ENCODE data around the gene LMAN2L.
"Not testable (repeated sequence)": the region's sequence is repeated elsewhere in the genome, so short reads cannot be mapped to it uniquely, and the experiment has no call there.

LMAN2L gene

GRCh38 chr2:96681540-96681939 lies 58.3 kb downstream of the LMAN2L start:
- Histone ChIP-seq H3K4me3 (ENCODE audit: low read depth in 1 of 2, low read length in 1 of 2) (no peak overlapping the region), H3K4me1 (ENCODE audit: control insufficient read depth in 1 of 2, insufficient read depth in 1 of 2, low read depth in 1 of 2, low read length in 1 of 2) (no peaks in the 10 kb centered on the region), H3K27me3 (no peaks in the 10 kb centered on the region), H3K27ac (no peak overlapping the region), H3K9me3 (no peaks in the 10 kb centered on the region), H3K36me3 (no peaks in the 10 kb centered on the region)
- TF ChIP-seq, protein P1, sequence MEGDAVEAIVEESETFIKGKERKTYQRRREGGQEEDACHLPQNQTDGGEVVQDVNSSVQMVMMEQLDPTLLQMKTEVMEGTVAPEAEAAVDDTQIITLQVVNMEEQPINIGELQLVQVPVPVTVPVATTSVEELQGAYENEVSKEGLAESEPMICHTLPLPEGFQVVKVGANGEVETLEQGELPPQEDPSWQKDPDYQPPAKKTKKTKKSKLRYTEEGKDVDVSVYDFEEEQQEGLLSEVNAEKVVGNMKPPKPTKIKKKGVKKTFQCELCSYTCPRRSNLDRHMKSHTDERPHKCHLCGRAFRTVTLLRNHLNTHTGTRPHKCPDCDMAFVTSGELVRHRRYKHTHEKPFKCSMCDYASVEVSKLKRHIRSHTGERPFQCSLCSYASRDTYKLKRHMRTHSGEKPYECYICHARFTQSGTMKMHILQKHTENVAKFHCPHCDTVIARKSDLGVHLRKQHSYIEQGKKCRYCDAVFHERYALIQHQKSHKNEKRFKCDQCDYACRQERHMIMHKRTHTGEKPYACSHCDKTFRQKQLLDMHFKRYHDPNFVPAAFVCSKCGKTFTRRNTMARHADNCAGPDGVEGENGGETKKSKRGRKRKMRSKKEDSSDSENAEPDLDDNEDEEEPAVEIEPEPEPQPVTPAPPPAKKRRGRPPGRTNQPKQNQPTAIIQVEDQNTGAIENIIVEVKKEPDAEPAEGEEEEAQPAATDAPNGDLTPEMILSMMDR (IDR thresholded peaks at IDR 0.05): no peak

DNA sequence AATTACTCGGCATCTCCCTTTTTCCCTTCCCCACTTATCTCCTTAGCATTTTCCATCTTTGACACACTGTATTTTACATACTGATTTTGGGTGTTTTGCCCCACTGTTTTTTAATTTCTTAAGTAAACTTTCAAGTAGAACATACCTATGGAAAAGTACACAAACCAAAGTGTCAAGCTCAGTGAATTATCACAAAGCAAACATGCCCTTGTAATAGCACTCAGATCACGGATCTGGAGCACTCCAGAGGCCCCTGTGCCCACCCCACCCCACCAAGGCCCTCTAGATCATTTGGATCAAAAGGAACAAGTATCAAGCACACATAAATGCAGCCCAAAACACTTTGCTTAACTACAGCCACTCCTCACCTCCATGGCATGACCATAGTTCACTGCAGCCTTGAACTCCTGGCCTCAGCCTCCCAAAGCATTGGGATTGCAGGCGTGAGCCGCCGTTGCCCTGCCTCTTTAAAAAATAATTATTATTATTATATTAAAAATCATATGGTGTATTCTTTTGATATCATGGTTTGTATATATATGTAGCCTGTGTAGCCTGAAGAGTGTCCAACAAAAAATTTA lies 59.2 kb downstream of the LMAN2L start:
- Histone ChIP-seq H3K27me3 (no peaks in the 10 kb centered on the region), H3K27ac (no peak overlapping the region), H3K4me3 (ENCODE audit: low read depth in 1 of 2, low read length in 1 of 2) (no peak overlapping the region), H3K36me3 (no peaks in the 10 kb centered on the region), H3K9me3 (no peaks in the 10 kb centered on the region), H3K4me1 (ENCODE audit: control insufficient read depth in 1 of 2, insufficient read depth in 1 of 2, low read depth in 1 of 2, low read length in 1 of 2) (no peaks in the 10 kb centered on the region)
- TF ChIP-seq, protein P1 (IDR thresholded peaks at IDR 0.05): no peak

DNA sequence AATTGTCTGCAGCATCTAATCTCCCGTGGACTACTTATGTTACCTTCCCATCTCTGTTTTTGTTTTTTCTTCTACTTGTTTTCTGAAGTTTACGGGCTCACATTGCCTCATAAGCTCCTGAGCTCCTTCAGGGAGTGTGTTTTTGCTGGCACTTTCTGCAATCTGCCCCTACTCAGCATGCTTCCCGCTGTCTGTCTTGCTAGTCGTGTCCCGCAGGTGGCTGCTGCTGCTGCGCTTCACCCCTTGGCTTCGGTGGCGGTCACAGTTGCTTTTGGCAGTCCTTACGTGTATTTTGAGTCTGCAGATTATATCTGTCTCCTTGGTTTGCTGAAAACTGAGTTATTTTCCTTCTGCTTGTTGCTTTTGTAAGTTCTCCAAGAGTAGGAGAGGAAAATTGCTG lies 60.0 kb downstream of the LMAN2L start:
- TF ChIP-seq, protein P1 (IDR thresholded peaks at IDR 0.05): no peak
- H3K27ac ChIP-seq: no peak overlapping the region
- no peaks in the 10 kb centered on the region for H3K9me3 ChIP-seq
- H3K27me3 ChIP-seq: no peaks in the 10 kb centered on the region
- H3K36me3 ChIP-seq: no peaks in the 10 kb centered on the region
- no peak overlapping the region for H3K4me3 ChIP-seq (ENCODE audit: low read depth in 1 of 2, low read length in 1 of 2)
- H3K4me1 ChIP-seq (ENCODE audit: control insufficient read depth in 1 of 2, insufficient read depth in 1 of 2, low read depth in 1 of 2, low read length in 1 of 2): no peaks in the 10 kb centered on the region

- TF ChIP-seq, protein P1 (IDR thresholded peaks at IDR 0.05): no peak
- H3K27ac ChIP-seq: no peak overlapping the region
- H3K4me1 ChIP-seq (ENCODE audit: control insufficient read depth in 1 of 2, insufficient read depth in 1 of 2, low read depth in 1 of 2, low read length in 1 of 2): peaks cover 9 to 16% of the 10 kb centered on the region in 2 experiments
- H3K27me3 ChIP-seq: no peaks in the 10 kb centered on the region
- no peaks in the 10 kb centered on the region for H3K9me3 ChIP-seq
- H3K4me3 ChIP-seq (ENCODE audit: low read depth in 1 of 2, low read length in 1 of 2): no peak overlapping the region
- no peaks in the 10 kb centered on the region for H3K36me3 ChIP-seq
Measured at GRCh38 chr2:96669539-96670215, 70.2 kb downstream of the LMAN2L start.

DNA sequence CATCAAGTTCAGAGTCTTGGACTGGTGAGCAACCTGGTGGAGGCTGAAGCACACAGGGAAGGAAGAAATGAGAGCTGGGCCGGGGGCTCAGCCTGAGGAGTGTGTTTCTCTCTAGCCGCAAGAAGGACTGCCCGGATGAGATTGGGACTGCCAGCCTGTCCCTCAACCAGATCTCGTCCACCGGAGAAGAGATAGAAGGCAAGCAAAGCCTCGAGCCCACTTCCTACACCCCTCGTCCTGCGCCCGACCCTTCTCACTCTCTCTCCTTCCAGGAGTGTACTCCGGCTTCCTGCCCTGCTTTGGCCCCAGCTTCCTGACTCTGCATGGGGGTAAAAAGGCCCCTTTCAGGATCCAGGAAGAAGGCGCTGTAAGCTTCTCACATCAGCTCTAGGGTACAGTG lies 71.1 kb downstream of the LMAN2L start:
- Histone ChIP-seq H3K36me3 (no peaks in the 10 kb centered on the region), H3K4me1 (ENCODE audit: control insufficient read depth in 1 of 2, insufficient read depth in 1 of 2, low read depth in 1 of 2, low read length in 1 of 2) (peaks cover 10 to 23% of the 10 kb centered on the region in 2 experiments), H3K27ac (no peak overlapping the region), H3K9me3 (no peaks in the 10 kb centered on the region), H3K27me3 (no peaks in the 10 kb centered on the region), H3K4me3 (ENCODE audit: low read depth in 1 of 2, low read length in 1 of 2) (no peak overlapping the region)
- TF ChIP-seq, protein P1 (IDR thresholded peaks at IDR 0.05): no peak

GRCh38 chr2:96665717-96666116 lies 74.1 kb downstream of the LMAN2L start:
- H3K36me3 ChIP-seq; H3K9me3 ChIP-seq; H3K27me3 ChIP-seq; H3K4me3 ChIP-seq (ENCODE audit: low read depth in 1 of 2, low read length in 1 of 2): not testable (repeated sequence)
- peaks cover 10 to 23% of the 10 kb centered on the region in 2 experiments for H3K4me1 ChIP-seq (ENCODE audit: control insufficient read depth in 1 of 2, insufficient read depth in 1 of 2, low read depth in 1 of 2, low read length in 1 of 2)
- H3K27ac ChIP-seq: peak overlapping the region; percentile 67
